Memory B cell (primary cell): ENCODE data around the gene SERINC1.

Source experiments
- ATAC-seq: fragments of 150-1000 bp; cut with Tn5 transposase; 2 replicates; pipeline ENCODE4 v1.10.0; 2021; ENCODE audit warnings: low read depth, mild to moderate bottlenecking, moderate library complexity
- DNase-seq, 2 donors: peaks; one replicate each; pipeline ENCODE4 v3.0.0; 2022; ENCODE audit warnings: low spot score in 2 of 2
- H3K27ac Mint-ChIP-seq: one replicate; pipeline ENCODE4 v1.8.0; 2022; ENCODE audit warnings: mild to moderate bottlenecking, moderate library complexity, mixed read lengths
- H3K27me3 Mint-ChIP-seq: one replicate; pipeline ENCODE4 v1.8.0; 2022; ENCODE audit warnings: mixed read lengths
- H3K36me3 Mint-ChIP-seq: one replicate; pipeline ENCODE4 v1.8.0; 2022; ENCODE audit warnings: mild to moderate bottlenecking, mixed read lengths
- H3K4me1 Mint-ChIP-seq: one replicate; pipeline ENCODE4 v1.8.0; 2022; ENCODE audit warnings: mixed read lengths
- H3K4me3 Mint-ChIP-seq: one replicate; pipeline ENCODE4 v1.8.0; 2022; ENCODE audit warnings: mild to moderate bottlenecking, moderate library complexity, mixed read lengths
- H3K9me3 Mint-ChIP-seq: one replicate; pipeline ENCODE4 v1.8.0; 2022; ENCODE audit warnings: mixed read lengths

The SERINC1 gene

DNA sequence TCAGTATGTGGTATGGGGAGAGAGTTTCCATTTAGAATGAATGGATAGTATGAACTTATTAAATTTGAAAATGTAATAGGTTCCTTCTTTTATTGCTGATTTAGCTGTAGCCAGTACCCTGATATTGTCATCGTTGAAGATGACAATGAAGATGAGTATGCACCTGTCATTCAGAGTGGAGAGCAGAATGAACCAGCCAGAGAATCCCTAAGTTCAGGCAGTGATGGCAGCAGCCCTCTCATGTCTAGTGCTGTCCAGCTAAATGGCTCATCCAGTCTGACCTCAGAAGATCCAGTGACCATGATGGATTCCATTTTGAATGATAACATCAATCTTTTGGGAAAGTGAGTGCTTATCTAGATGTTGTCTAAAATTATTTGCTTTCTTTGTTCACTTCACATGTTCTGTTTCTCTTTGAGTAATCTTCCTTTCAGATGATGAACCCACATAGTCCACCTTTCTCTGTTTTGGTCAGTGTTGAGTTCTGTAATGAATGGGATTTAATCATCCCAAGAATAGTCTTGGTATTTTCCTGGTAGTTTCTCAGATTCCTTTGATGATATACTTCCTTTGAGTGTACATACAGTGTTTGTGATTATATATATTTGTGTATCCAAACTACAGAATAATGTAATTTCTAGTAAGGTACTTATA lies 48.9 kb downstream of the SERINC1 start:
- DNase-seq, result no peak
- Mint-ChIP-seq H3K9me3 (no peaks in the 10 kb centered on the region), H3K27ac (no peak overlapping the region), H3K27me3 (no peaks in the 10 kb centered on the region), H3K36me3 (peaks cover 28% of the 10 kb centered on the region), H3K4me3 (no peak overlapping the region), H3K4me1 (no peaks in the 10 kb centered on the region)
- no peak for ATAC-seq

DNA sequence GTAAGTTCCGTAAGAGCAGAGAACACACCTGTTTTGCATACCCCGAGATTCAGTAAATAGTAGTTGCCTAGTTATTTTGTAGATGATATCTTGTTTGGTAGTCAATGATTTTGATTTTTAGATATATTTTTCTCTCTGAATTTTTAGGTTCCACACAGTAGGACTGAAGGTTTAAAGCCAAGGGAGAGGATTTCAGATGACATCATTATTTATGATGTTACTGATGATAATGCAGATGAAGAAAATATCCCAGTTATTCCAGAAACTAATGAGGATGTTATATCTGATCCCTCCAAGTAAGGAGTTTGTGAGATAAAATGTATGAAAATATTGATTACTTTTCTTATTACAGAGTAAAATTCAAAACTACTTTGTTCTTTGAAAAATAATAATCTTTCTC lies 49.6 kb downstream of the SERINC1 start:
- H3K36me3 Mint-ChIP-seq, result peaks cover 27% of the 10 kb centered on the region

DNA sequence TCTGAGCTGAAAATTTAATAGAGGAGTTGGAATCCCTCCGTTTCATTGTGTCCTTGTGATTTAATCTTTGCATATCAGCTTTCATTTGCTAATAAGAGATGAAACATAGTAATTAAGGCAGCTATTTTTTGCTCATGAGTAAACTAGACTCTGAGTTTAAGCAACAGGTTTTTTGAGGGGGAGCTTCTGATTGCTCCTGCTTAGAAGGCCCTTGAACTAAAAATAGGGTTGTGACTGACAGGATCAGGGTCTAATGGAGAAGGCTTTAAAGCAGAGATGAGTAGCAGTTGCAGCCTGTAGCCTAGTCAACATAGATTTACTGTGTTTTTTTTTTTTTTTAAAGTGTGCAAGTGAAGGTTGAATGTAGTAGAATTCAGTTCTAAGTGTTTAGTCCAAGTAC lies 54.8 kb downstream of the SERINC1 start:
- H3K36me3 Mint-ChIP-seq, result peaks cover 15% of the 10 kb centered on the region
- ATAC-seq (no peak), DNase-seq (no peak)
- no peaks in the 10 kb centered on the region for H3K4me1 Mint-ChIP-seq
- H3K27me3 Mint-ChIP-seq, result no peaks in the 10 kb centered on the region
- H3K27ac Mint-ChIP-seq, result no peak overlapping the region
- no peak overlapping the region for H3K4me3 Mint-ChIP-seq
- no peaks in the 10 kb centered on the region for H3K9me3 Mint-ChIP-seq

More for the DNA sequence above, 49.6 kb downstream of the SERINC1 start:
- ATAC-seq (no peak), DNase-seq (no peak)
- Mint-ChIP-seq H3K27ac (no peak overlapping the region), H3K4me1 (no peaks in the 10 kb centered on the region), H3K27me3 (no peaks in the 10 kb centered on the region), H3K9me3 (no peaks in the 10 kb centered on the region), H3K4me3 (no peak overlapping the region)

DNA sequence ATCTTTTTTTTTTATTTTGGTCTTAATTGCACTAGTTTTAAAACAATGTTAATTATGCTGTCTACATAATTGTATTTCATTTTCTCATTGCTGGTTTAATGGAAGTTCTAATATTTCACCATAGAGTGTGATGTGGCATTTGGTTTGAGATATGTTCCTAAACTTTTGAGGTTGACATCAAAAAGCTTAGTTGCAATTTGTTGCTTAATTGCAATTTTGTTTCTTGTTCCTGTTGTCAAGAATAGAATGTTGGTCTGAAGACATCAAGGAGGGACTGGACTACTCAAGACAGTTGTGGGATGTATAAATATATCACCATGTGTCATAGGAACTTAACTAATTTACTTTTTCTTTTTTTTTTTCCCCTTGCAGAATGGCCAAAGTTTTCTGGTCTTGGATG lies 59.6 kb downstream of the SERINC1 start:
- Mint-ChIP-seq H3K4me3 (no peak overlapping the region), H3K9me3 (no peaks in the 10 kb centered on the region), H3K27ac (no peak overlapping the region), H3K36me3 (peaks cover 15% of the 10 kb centered on the region), H3K4me1 (peaks cover 7% of the 10 kb centered on the region), H3K27me3 (no peaks in the 10 kb centered on the region)
- DNase-seq, result no peak
- ATAC-seq, result no peak

DNA sequence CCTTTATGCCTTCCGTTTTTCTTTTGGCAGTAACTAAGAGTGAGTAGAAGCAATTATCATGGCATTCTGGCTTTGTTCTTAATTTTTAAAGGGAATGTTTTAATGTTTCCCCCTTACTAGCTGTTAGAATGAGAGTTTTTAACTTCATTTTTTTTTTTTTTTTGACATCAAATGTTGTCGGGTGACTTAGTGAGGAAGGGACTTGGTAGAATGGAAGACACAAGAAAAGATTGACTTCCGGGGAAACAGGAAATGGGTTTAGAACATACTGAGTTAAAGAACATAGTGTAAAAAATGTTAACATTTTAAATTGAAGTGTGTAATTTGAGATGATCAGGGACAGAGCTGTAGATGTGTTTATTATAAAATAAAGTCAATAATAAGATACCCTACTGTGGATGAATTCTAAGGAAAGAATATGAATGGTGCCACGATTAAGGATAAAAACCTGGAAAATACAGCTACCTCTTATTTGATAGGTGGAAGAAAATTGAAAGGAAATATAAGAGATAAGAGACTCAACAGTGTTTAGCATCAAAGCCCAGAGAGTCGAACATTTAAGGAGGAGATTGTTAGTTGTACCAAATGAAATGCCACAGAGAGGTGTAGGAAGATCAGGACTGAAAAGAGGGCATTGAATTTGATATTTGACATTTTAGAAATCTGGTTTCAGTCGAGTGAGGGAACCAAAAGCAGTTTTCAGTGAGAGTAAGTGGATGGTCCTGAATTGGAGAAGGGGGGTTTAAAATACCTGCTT lies 62.7 kb downstream of the SERINC1 start:
- DNase-seq, result no peak
- H3K27me3 Mint-ChIP-seq, result no peaks in the 10 kb centered on the region
- H3K27ac Mint-ChIP-seq, result no peak overlapping the region
- no peak for ATAC-seq
- no peaks in the 10 kb centered on the region for H3K9me3 Mint-ChIP-seq
- H3K4me3 Mint-ChIP-seq, result no peak overlapping the region
- H3K4me1 Mint-ChIP-seq, result peaks cover 17% of the 10 kb centered on the region
- peaks cover 18% of the 10 kb centered on the region for H3K36me3 Mint-ChIP-seq

DNA sequence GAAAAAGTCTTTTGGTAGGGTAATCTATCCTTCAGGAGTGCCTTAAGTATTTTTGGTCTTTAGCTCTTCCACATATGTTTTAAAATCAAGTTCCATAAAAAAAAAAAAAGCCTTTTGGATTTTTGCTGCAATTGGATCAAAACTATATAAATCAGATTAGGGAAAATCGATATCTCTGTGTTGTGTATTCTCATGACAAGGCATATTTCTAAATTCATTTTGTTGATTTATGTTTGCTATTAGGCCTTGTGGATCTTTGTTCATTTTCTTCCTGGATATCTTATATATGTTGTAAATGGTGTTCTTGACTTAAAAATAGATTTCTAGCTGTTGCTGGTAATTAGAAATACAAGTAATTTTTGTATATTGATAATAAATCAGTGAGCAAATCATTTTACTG lies 63.4 kb downstream of the SERINC1 start:
- H3K4me1 Mint-ChIP-seq, result peaks cover 17% of the 10 kb centered on the region
- no peaks in the 10 kb centered on the region for H3K9me3 Mint-ChIP-seq
- ATAC-seq (no peak), DNase-seq (no peak)
- H3K27me3 Mint-ChIP-seq, result no peaks in the 10 kb centered on the region
- H3K27ac Mint-ChIP-seq, result no peak overlapping the region
- peaks cover 16% of the 10 kb centered on the region for H3K36me3 Mint-ChIP-seq
- no peak overlapping the region for H3K4me3 Mint-ChIP-seq

DNA sequence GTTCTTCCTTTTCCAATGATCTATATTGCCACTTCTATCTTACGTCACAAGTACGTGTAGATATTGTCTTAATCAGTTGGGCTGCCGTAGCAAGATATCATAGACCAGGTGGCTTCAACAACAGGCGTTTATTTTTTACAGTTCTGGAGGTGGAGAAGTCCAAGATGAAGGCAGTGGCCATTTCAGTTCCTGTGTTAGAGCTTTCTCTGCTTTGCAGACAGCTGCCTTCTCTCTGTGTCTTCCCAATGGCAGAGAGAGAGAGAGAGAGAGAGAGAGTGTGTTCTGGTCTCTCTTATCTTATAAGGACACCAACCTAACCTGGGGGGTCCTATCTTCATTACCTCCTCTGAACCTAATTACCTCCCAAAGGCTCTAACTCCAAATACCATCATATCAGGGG lies 63.9 kb downstream of the SERINC1 start:
- H3K9me3 Mint-ChIP-seq, result no peaks in the 10 kb centered on the region
- no peaks in the 10 kb centered on the region for H3K27me3 Mint-ChIP-seq
- DNase-seq (no peak), ATAC-seq (no peak)
- H3K4me1 Mint-ChIP-seq, result peaks cover 17% of the 10 kb centered on the region
- no peak overlapping the region for H3K27ac Mint-ChIP-seq
- H3K4me3 Mint-ChIP-seq, result no peak overlapping the region
- H3K36me3 Mint-ChIP-seq, result peaks cover 16% of the 10 kb centered on the region

GRCh38 chr6:122406187-122406586 lies 65.4 kb downstream of the SERINC1 start:
- Mint-ChIP-seq H3K36me3 (peaks cover 8% of the 10 kb centered on the region), H3K4me3 (no peak overlapping the region), H3K9me3 (no peaks in the 10 kb centered on the region), H3K27ac (no peak overlapping the region), H3K4me1 (peaks cover 18% of the 10 kb centered on the region), H3K27me3 (no peaks in the 10 kb centered on the region)
- DNase-seq (no peak), ATAC-seq (no peak)

DNA sequence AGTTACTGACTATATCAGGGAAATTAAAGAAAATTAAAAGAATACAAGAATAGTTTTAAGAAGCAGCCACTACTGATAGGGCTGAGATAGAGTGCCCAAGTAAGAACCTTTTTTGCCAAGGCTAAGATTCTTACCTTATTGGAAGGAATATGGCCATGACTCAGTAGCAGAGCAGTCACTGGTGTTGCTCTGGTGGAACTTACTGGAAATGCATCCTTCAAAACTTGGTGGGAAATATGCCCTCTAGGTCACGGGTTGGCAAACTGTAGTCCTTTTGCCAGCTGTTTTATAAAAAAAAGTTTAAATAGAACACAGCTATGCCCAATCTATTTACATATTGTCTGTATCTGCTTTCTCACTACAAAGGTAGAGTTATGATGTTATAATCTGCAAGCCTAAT lies 66.2 kb downstream of the SERINC1 start:
- ATAC-seq (no peak), DNase-seq (no peak)
- Mint-ChIP-seq H3K4me1 (peaks cover 24% of the 10 kb centered on the region), H3K4me3 (no peak overlapping the region), H3K36me3 (peaks cover 7% of the 10 kb centered on the region), H3K9me3 (no peaks in the 10 kb centered on the region), H3K27ac (no peak overlapping the region), H3K27me3 (no peaks in the 10 kb centered on the region)

DNA sequence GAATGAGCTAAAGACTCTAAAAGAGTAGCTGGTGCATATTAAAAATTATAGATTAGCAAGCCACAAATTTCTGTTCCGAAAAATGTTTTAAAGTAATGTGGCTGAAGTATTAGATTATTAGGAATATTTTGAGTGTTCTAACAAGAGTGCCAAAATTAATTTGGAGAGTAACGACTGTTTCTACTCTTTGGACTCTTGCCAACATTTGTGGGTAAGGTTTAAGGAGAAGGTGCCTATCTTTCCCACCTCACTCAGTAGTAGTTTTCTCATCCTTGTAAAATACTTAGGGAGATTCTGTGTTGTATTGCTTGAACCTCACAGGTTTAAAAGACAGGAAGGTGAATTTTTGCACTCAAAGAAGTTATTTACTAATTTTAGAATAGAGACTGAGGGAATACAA lies 67.2 kb downstream of the SERINC1 start:
- DNase-seq (no peak), ATAC-seq (no peak)
- Mint-ChIP-seq H3K9me3 (no peaks in the 10 kb centered on the region), H3K36me3 (peaks cover 7% of the 10 kb centered on the region), H3K4me1 (peaks cover 26% of the 10 kb centered on the region), H3K4me3 (no peak overlapping the region), H3K27me3 (no peaks in the 10 kb centered on the region), H3K27ac (no peak overlapping the region)

DNA sequence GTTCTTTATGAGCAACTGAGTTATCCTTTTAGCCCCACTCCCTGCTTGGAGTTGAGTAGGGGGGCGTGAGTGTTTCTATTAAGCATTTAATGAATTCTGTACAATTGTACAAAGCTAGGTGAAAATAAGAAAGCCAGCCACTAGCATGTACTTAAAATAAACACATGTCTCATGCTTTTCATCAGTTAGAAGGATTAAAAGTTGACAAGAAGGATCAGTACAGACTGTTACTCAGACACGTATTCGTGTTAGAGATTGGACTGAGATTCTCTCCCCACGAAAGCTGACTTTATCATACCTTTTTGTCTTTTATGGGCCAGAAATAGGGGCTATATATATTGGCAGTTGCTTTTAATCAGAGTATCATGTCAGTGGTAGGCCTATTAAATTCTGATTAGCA lies 70.5 kb downstream of the SERINC1 start:
- DNase-seq (no peak), ATAC-seq (no peak)
- Mint-ChIP-seq H3K9me3 (no peaks in the 10 kb centered on the region), H3K36me3 (peaks cover 3% of the 10 kb centered on the region), H3K27ac (no peak overlapping the region), H3K4me3 (peak overlapping the region; percentile 97), H3K4me1 (peaks cover 18% of the 10 kb centered on the region), H3K27me3 (no peaks in the 10 kb centered on the region)

DNA sequence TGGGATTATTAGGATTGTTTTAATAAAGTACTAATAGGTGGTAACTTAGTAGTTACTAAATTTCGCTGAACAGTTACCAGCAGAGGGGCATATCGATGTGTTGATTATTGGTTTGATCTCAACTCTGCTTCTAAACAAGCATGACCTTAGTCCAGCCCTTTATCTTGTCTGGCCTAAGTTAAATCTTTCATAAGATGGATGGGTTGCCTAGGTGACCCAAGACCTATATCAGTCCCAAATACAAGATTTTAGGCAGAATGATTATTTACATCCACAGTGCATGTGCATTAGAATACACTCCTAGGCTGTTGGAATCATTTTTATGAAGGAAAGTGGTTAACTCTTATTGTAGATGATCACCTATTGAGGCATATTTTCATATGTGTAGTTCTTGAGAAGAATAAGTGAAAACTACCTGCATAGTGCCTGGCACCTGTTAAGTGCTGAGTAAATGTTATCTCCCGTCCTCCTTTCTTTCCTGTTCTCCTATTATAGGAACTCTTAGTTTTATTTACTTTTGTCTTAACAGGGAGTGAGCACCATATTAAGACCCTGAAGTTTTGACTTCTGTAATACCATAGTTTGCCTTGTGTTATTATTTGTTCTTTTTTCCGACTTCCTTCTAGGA lies 71.0 kb downstream of the SERINC1 start:
- H3K36me3 Mint-ChIP-seq, result peaks cover 3% of the 10 kb centered on the region
- H3K4me3 Mint-ChIP-seq, result peak overlapping the region; percentile 97
- no peaks in the 10 kb centered on the region for H3K9me3 Mint-ChIP-seq
- DNase-seq, result no peak
- H3K27ac Mint-ChIP-seq, result peak overlapping the region; percentile 93
- ATAC-seq, result no peak
- H3K27me3 Mint-ChIP-seq, result no peaks in the 10 kb centered on the region
- H3K4me1 Mint-ChIP-seq, result peaks cover 16% of the 10 kb centered on the region

GRCh38 chr6:122400121-122400450 lies 71.5 kb downstream of the SERINC1 start:
- Mint-ChIP-seq H3K36me3 (peaks cover 3% of the 10 kb centered on the region), H3K4me1 (peaks cover 16% of the 10 kb centered on the region), H3K9me3 (no peaks in the 10 kb centered on the region), H3K27ac (peak overlapping the region; percentile 93), H3K27me3 (no peaks in the 10 kb centered on the region), H3K4me3 (peak overlapping the region; percentile 97)
- DNase-seq, result no peak
- no peak for ATAC-seq

DNA sequence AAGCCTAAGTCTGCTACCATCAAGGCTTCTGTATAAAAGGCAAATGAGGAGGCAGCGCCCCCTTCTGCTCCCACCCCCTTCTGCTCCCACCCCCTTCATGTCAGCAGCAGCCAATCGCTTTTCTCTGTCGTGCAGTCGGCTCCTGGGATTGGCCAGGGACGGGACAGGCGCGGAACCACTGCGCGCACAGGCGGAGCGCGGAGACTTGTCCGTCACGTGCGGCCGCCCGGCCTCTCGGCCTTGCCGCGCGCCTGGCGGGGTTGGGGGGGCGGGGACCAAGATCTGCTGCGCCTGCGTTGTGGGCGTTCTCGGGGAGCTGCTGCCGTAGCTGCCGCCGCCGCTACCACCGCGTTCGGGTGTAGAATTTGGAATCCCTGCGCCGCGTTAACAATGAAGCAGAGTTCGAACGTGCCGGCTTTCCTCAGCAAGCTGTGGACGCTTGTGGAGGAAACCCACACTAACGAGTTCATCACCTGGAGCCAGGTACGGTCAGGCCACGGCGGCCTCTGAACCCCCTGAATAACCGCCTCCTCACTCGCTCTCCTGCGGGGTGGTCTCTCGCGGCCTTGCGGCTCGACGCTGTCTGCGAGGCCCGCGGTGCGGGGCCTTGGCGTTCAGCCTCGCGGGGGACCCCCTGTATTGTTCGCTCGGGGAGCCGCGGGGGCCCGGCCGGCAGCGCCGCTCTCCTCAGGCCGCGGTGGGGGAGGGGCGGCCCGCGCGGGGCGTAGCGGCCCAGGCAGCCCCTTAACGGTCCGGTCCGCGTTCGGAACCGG lies 72.1 kb downstream of the SERINC1 start, which contains the start of gene HSF2:
Gene HSF2 (plus strand): TSS at position 305 of the 773 bp plus-strand sequence. CDS start 86 bp downstream, at position 391.
- H3K27me3 Mint-ChIP-seq, result no peaks in the 10 kb centered on the region
- ATAC-seq, result peak; percentile 97

More for the DNA sequence above, 72.1 kb downstream of the SERINC1 start, which contains the start of gene HSF2:
- peaks cover 3% of the 10 kb centered on the region for H3K36me3 Mint-ChIP-seq
- H3K4me3 Mint-ChIP-seq, result peak within 1 kb of the TSS; percentile 97
- peak within 1 kb of the TSS; percentile 93 for H3K27ac Mint-ChIP-seq
- H3K9me3 Mint-ChIP-seq, result no peaks in the 10 kb centered on the region
- peaks cover 16% of the 10 kb centered on the region for H3K4me1 Mint-ChIP-seq
- peak; percentile 72 to 89 for DNase-seq
